NCI-H526 treated with DMSO at 0.1 percent for 48 hours (cell line): ENCODE results near the gene PTRH1.
A peak's percentile ranks its signal among the peaks of the same experiment; 100 is the strongest.

Experiments
- DNase-seq: peaks from one replicate; lab custom pipeline; 2025; lab: John Stamatoyannopoulos, UW

The PTRH1 gene

DNA sequence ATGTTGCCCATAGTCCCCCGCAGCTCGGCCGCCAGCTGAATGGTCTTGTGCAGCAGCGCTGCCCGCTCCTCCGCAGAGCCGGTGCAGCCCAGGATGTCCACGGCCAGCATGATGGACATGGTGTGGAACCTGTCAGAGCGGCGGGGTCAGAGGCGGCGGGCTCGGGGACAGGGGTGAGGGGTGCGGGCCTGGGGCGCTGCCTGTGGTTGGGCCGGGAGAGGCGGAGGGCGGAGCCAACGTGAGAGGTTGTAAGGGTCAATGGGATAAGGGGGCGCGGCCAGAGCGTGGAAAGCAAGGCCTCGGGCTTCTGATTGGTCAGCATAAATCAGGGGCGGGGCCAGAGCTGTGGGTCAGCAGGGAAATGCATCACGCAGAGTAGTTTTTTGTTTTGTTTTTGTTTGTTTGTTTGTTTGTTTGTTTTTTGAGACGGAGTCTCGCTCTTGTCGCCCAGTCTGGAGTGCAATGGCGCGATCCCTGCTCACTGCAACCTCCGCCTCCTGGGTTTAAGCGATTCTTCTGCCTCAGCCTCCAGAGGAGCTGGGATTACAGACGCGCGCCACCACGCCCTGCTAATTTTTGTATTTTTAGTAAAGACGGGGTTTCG lies 26.5 kb upstream of the PTRH1 start:
- peak; percentile 13 for DNase-seq

GRCh38 chr9:127739614-127740330 lies 24.3 kb upstream of the PTRH1 start:
- no peak for DNase-seq

GRCh38 chr9:127738666-127739065 lies 23.2 kb upstream of the PTRH1 start:
- no peak for DNase-seq

GRCh38 chr9:127735530-127736185 lies 20.2 kb upstream of the PTRH1 start:
- DNase-seq, result no peak

DNA sequence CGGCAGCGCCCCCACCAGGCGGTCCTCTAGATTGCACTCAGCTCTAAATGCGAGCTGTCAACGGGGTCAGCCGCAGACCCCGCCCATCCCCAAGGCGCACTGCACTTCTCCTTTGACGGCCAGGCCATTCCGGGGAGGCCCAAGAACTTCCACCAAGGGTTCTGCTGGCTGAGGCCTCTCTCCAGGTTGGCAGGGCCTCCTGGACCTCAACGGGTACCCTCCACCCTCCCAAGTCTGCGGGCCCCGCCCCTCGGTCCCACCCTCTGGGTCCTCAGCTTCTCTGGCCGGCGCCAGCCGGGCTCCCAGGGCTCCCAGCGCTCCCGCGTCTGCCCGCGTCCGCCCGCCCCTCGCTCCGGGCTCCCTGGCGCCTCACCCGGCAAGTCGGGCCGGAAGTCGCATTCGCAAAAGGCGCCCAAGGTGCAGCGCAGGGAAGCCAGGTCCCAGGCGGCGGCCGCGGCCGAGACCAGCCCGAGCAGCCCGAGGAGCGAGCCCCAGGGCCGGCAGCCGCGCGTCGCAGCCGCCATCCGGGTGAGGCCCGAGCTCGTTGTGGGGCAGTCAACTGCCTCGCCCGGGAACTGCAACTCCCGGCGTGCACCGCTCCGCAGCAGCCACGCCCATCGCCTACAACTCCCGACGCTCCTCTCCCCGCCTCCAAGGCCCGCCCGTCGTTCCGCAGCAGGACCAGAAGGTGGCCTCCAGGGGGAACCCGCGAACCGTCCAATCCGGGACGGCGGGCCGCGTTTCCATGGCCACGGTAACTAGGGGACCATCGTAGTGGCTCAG lies 19.5 kb upstream of the PTRH1 start, which contains the start of gene TOR2A:
Gene TOR2A (minus strand): TSS at position 548 of the 783 bp plus-strand sequence. CDS start 24 bp downstream, at position 524.
- peak; percentile 79 for DNase-seq

DNA sequence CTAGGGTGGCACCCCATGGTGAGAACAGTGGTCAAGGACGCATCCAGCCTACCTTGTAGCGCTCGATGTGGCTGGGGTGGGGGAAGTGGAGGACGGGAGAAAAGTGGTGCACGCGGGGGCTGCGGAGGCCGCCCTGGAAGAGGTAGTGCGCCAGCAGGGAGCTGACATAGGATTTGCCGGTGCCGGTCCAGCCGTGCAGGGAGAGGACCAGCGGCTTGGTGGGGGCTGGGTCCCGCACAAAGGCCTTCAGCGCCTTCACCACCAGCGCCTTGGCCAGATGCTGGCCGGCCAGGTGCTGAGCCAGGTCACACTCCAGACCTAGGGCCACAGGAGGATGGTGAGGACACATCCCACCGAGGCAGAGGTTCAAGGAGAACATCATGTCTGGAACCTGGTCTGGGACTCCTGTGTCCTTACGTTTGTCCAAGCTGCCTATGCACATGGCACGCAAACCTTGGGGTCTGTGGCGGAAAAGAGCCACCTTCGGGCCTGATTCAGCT lies 18.8 kb upstream of the PTRH1 start:
- DNase-seq, result no peak

- DNase-seq, result no peak
Observed at GRCh38 chr9:127733614-127734013, 18.2 kb upstream of the PTRH1 start.

GRCh38 chr9:127732444-127732843 lies 17.0 kb upstream of the PTRH1 start:
- no peak for DNase-seq

DNA sequence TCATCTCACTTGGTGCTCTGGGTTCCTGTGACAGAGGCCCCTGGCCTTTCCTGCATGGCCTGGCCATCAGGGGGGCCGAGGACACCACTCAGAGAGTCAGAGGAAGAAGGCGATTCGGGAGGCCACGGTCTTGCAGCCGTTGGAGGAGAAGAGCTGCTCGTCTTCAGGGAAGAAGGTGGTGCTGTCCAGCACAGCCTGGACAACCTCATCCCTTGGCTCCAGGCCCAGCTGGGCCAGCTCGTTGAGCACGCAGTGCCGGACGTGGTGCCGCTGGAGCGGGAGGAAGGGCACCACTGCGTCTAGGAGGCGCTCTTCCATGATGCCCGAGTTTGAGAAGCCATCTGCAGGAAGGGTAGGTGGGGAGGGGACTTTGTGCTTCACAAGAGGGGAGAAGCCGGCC lies 16.5 kb upstream of the PTRH1 start:
- DNase-seq, result no peak

GRCh38 chr9:127730799-127731410 lies 15.4 kb upstream of the PTRH1 start:
- no peak for DNase-seq

- no peak for DNase-seq
Observed at GRCh38 chr9:127730262-127730661, 14.8 kb upstream of the PTRH1 start.

GRCh38 chr9:127729522-127730256 lies 14.2 kb upstream of the PTRH1 start:
- DNase-seq, result no peak

- no peak for DNase-seq
Observed at GRCh38 chr9:127728808-127729207, 13.3 kb upstream of the PTRH1 start.

DNA sequence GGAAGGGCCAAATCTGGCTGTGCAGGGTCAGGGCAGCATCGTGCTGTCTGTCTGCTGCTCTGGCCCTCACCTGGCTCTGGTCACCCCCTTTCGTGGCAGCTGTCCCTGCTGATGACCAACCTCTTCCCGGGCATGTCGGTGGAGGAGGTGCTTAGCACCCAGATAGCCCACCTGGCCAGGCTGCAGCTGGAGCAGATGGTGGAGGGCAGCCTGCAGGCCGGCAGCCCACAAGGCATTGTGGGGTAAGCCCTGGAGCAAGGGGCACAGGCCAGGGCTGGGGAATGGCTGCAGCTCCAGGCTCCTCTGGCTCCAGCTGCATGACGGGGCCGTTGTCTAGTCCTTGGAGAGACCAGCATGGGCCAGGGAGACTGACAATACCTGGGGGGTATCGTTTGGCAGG lies 11.4 kb upstream of the PTRH1 start:
- no peak for DNase-seq

DNA sequence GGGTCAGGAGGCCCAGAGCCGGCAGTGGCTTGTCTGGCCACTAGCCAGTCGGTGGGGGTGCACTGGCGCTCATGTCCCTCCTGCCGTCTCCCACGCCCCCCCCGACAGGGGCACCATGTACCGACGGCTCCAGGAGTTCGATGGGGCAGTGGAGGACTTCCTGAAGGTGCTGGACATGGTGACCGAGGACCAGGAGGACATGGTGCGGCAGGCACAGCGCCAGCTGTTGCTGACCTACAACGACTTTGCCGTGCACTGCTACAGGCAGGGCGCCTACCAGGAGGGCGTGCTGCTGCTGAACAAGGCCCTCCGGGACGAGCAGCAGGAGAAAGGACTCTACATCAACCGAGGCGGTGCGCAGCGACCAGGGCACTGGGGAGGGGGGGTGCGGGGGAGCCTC lies 8.5 kb upstream of the PTRH1 start:
- no peak for DNase-seq

DNA sequence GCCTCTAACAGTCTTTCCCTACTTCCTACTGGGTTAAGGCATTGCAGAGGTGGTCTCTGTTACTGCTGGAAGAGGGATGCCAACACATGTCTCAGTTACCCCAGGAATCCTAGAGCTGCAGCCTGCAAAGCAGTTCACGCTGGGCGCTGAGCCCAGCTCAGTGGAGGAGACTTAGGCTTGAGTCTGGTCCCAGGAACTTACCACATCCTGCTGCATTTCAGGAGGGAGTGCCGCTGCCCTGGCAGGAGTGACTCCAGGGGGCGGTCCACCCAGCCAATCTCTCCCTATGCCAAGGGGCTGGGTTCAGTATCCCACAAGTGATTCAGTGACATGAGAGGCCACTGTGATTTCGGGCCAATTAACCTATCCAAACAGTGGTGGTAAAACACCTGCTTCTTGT lies 8.0 kb upstream of the PTRH1 start:
- DNase-seq, result no peak

DNA sequence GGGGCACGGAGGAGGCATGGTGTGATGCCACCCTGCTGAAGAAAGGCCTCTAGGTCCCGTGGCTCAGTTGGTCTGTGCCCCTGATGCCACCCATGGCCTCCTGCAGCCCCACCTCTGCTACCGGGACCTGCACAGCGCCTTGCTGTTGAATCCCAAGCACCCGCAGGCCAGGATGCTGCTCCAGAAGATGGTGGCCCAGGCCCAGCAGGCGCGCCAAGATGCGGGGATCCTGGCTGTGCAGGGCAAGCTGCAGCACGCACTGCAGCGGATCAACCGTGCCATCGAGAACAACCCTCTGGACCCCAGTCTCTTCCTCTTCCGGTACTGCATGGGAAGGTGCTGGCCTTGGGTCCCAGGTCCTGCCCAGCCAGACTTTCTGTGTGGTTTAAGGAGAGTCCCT lies 7.5 kb upstream of the PTRH1 start:
- DNase-seq, result no peak

GRCh38 chr9:127722055-127722745 lies 6.7 kb upstream of the PTRH1 start:
- no peak for DNase-seq

DNA sequence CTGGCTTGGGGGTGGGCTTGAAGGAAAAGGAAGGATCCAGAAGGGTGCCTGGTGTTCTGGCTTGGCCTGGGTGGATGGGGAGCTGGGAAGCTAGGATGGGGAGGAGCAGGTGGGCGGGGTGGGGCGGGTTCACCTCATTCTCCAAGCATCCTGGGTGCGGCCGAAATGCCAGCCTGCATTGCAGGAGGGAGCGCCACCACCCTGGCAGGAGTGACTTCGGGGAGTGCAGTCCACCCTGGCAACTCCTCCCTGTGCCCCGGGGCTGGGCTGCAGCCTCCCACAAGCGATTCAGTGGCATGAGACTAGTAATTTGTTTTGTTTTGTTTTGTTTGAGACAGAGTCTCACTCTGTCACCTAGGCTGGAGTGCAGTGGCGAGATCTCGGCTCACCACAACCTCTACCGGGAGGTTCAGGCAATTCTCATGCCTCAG lies 5.9 kb upstream of the PTRH1 start:
- no peak for DNase-seq

- no peak for DNase-seq
Observed at GRCh38 chr9:127720865-127721227, 5.4 kb upstream of the PTRH1 start.
